GM18868 (cell line): ENCODE data around the gene TIMM22.
"Not testable (repeated sequence)": the region's sequence is repeated elsewhere in the genome, so short reads cannot be mapped to it uniquely, and the experiment has no call there.

Source experiments
- ATAC-seq: cut with Tn5 transposase; IDR thresholded peaks from one replicate; pipeline ENCODE4 v1.9.1; 2021; ENCODE audit warnings: mild to moderate bottlenecking, moderate library complexity; ENCODE audit not compliant: unreplicated experiment

The TIMM22 gene

GRCh38 chr17:971861-972260 lies 25.1 kb upstream of the TIMM22 start:
- not testable (repeated sequence) for ATAC-seq

DNA sequence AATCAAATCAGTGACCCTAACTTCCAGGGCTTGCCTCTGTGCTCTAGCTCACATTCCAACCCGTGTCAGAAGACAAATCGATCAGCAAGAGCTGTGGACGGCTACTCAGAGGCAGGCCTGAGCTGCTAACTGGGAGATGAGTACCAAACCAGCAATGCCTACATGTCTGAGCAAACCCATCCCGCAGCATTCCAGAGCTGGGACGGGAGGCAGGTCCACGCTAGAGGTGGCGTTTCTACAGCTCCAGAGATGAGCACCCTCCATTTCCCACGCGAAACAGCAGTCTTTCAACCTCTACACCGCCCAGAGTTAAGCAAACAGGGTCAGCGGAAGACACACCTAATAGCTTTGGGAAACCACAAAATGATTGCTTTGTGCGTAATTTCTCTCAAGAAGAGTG lies 23.9 kb upstream of the TIMM22 start:
- no peak for ATAC-seq

DNA sequence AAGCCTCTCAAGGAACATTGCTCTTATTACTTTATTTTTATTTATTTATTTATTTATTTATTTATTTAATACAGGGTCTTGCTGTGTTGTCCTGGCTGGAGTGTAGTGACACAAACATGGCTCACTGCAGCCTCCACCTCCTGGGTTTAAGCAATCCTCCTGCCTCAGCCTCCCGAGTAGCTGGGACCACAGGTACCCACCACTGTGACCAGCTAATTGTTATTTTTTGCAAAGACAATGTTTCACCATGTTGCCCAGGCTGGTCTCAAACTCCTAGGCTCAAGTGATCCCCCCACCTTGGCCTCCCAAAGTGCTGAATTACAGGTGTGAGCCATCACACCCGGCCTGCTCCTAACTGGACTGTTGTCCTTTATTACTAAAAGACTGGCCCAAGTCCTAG lies 22.2 kb upstream of the TIMM22 start:
- not testable (repeated sequence) for ATAC-seq

- no peak for ATAC-seq
Measured at GRCh38 chr17:975371-975915, 21.5 kb upstream of the TIMM22 start.

DNA sequence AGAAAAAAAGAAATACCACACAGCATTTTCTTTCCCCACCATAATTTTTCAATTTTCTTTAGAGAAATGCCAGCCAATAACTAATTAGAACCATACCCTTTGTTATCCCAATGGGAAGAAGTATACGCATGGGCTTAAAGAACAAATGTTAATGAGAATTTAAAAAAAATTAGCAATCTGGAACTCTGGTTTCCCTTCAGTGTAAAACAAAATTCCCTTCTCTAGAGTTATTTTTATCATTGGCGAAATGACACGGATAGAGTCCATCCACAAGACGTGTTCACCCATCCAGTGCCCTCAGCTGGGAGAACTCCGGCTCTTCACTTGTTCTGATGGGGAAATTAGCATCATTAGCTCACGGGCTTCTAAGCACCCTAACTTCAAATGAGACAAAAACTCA lies 20.6 kb upstream of the TIMM22 start:
- ATAC-seq = no peak

DNA sequence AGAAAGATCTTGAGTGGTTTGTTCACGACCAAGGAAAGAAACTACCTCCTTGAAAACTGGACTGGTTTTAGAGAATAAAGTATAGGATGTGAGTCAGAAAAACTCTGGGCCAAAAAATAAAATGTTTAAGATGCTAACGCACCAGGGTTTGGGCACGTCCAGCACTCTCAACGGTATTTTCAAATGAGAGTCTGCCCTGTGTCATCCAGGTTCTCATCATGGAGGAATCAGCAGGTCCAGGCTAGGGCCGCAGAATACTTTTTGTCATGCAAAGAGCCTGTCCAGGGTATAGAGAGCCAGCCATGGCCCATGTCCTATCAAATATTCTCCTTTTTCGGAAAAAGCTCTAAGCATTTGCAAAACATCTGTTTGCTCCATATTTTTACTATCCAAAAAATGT lies 19.8 kb upstream of the TIMM22 start:
- ATAC-seq = no peak

DNA sequence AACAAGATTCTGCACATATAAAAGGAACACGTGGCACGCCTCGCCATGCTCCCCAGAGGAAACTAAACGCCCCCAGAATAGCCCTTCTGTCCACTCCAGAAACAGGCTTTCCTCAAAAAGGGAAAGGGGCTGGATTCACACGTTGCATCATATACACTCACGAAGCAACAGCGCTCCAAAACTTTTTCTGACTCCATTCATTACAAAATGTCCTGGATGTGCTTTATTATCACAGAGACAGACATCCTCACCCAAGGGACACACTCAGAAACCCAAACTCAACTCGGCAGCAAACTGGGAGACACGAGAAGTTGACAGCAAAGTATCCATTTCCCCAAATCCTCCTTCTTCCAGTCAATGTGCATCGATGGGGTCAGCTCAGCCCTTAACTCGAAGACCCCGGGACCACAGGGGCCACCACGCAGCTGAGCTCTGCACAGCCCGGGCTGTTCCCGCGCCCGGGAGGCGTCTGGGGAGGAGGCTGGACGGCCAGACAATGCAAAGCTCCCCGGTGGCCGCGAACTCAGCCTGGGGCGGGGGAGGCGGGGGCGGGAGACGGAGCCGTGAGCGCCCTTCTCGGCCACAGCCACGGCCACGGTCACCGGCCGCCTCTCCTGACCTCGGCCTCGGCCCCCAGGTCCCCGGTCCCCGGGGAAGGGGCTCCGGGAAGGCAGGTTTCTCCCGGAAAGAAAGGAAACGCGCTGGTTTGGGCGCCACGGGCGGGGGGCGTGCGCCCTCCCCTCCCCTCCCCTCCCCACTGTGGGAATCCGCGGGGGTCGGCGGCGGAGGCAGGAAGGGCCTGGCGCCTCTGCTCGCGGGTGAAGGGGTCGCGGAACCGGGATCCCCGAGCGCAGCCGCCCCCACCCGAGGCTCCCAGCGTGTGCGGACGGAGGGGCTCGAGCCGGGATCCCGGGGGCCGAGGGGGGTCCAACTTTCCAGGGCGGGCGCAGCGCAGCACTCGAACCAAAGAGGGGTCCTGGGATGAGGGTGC lies 18.5 kb upstream of the TIMM22 start:
- ATAC-seq = no peak

DNA sequence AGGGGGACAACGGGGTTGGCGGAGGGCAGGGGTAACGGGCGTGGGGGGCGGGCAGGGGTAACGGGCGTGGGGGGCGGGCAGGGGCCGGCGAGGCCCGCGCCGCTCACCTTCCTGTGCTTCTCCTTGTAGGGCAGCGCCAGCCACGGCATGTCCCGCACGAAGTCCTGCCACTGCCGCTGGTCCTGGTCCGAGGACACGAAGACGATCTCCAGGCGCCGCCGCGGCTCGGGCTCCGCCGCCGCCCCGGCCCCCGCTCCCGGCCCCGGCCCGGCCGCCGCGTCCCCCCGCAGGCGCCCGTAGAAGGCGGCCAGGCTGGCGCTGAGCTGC lies 17.8 kb upstream of the TIMM22 start:
- no peak for ATAC-seq

DNA sequence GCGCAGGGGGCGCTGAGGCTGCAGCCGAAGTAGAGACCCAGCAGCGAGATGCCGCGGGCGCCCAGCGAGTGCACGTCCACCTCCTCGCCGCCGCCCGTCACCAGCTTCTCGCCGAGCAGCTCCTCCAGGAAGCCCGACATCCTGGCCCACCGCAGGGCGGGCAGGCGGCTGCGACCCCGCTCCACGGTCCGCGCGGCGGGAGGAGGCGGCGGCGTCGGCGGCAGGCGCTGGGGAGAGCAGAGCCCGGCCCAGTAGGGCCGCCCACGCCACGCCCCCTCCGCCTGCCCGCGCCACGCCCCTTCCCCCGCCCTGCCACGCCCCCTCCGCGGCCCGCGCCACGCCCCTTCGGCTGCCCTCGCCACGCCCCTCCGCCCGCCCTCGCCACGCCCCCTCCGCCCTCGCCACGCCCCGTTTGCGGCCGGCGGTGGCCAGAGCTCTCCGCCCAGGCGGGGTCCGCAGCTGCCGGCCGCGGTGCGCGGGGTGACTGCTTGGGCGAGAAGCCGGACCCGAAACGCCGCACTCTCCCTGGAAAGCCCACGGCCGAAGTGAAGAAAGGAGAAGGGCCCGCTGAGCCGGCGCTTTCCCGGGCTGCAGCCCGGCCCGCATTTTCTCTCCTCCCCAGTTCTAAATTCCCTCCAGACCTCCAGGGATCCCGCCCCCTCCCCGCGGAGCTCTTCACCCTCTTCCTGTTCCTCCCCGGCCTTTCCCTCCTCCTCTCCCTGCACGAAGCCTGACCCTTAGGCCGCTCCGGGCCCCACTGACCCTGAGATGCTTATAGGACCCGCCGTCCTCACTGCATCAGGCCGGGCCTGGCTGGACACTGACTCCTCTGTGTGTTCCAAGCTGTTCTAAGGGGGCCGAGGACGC lies 17.2 kb upstream of the TIMM22 start, which contains the start of gene NXN:
Gene NXN, minus strand, starts transcription at position 238 of the 867 bp plus-strand sequence.
- peak; percentile 76 for ATAC-seq

- ATAC-seq = no peak
Measured at GRCh38 chr17:980406-981291, 16.3 kb upstream of the TIMM22 start.

DNA sequence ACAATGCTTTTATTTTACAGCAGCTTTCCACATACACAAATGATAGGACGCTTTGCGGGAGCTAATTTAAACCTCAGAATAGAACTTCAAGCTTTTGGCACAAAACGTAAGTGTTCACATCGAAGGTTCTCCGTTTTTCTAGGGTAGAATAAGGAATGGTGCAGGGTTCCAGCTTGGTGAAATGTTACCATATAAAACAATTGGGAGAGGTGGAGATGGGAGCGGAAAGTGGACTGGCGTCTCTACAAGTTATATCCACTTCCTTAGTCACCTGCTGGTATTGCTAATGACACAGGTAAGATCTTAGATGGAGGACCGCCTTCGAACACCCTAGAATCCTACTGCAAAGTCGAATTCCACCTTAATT lies 15.7 kb upstream of the TIMM22 start:
- no peak for ATAC-seq

GRCh38 chr17:983921-984320 lies 13.0 kb upstream of the TIMM22 start:
- ATAC-seq = no peak

DNA sequence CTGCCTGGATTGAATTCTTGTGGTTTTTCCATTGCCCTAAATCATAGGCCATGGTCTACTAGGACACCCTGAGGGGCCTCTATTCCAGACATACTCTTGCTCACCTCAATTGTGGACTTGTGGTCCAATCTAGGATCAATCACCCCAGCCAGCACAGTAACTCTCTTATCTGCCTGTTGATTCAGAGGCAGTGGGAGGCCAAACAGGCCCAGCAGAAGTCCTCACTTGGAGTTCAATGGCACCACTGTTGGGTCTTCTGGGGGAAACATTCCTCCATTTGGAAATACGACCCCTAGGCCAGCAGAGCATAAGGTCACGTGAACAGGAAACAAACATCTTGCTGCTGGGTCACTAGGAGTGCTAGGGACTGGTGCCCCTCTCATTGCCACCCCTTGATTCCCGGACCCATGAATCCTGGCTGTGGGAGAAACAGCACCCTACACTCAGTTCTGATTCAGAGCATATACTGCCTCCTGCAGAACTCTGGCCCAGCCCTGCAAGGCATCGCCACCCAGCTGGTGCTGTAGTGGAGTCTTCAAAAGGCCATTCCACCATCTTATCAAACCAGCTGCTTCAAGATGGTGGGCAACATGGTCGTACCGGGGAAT lies 10.5 kb upstream of the TIMM22 start:
- no peak for ATAC-seq

GRCh38 chr17:987931-988330 lies 9.0 kb upstream of the TIMM22 start:
- ATAC-seq = no peak

DNA sequence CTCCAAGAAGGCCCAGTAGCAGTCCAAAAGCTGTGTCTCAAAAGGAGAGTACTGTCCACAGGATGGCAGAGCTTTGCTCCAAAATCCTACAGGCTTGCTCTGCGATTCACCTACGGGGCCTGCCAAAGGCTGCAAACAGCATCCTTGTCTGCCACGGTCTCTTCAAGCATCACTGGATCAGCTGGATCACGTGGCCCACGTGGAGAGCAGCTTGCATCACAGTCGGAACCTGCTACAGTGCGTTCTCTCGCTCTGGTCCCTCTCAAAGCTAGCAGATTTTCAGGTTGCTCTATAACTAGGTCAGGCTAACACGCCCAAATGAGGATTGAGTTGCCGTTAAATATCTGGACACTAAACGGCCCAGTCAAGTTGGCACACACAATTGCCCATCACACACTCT lies 8.4 kb upstream of the TIMM22 start:
- no peak for ATAC-seq

- no peak for ATAC-seq
Measured at GRCh38 chr17:992933-993332, 4.0 kb upstream of the TIMM22 start.

GRCh38 chr17:995324-995723 lies 1.6 kb upstream of the TIMM22 start:
- not testable (repeated sequence) for ATAC-seq

DNA sequence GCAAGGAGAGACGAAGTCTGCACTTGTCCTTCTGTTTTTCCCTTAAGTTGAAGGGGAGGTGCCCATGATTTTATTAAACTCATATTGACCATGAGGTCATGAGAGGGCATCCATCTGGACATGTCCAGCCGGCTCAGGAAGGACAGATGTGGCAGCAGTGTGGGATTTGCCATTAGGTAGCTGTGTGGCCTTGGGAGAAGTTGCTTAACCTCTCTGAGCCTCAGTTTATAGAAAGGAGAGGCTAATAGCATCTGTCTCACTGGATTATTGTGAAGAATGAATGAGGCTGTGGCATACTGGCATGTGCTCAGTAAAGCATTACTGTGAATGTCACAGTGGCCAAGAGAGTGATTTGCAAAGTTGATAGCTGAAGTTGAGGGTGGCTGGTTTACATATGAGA lies 1.2 kb downstream of the TIMM22 start:
- ATAC-seq = no peak

GRCh38 chr17:1000597-1001461 lies 3.9 kb downstream of the TIMM22 start:
- ATAC-seq = no peak
